OCI-LY7 (cell line): Measurements from ENCODE around the gene SNRNP27.

Experiments
- CTCF ChIP-seq: fragments of 200-600 bp; sonication (generic); conservative IDR thresholded peaks from 2 replicates; pipeline ENCODE4 v1.5.1; 2014; ENCODE audit warnings: mild to moderate bottlenecking, antibody characterized with exemption, low read length, moderate library complexity, mixed read lengths
- EZH2phosphoT487 ChIP-seq: fragments of 200-600 bp; sonication (generic); IDR thresholded peaks from 2 replicates; pipeline ENCODE4 v1.6.1; 2018; ENCODE audit warnings: low read depth, borderline replicate concordance, mild to moderate bottlenecking, mixed run types, antibody characterized with exemption, low read length, moderate library complexity, mixed read lengths

- no peak for TF ChIP-seq CTCF
- no peak for TF ChIP-seq EZH2phosphoT487
Observed at GRCh38 chr2:69858261-69858660, 35.5 kb upstream of the SNRNP27 start.
